HG02763 (cell line): ENCODE results near the gene CDC42BPB.

Experiments
- ATAC-seq: cut with Tn5 transposase; IDR thresholded peaks from one replicate; pipeline ENCODE4 v1.9.1; 2021; ENCODE audit warnings: mild to moderate bottlenecking, moderate library complexity; ENCODE audit not compliant: unreplicated experiment

CDC42BPB gene

DNA sequence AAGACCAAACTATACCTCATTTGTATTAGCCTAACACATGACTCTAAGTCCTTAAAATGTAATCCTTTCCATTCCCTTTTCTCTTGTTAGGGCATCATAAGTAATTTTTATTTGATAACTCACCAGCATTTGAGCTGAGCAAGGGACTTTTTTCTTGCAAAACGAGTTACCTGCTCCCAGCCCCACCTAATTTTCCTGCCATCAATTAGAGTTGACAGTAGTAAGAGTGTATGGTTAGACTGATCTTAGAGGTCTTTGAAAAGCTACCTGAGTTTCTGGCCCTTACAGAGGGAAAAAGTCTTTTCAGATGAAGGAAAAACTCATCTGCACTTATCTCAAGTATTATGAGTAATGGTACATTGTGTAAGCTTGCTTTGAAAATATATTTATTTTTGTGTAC is 168.6 kb downstream of the CDC42BPB start:
- ATAC-seq, result no peak

DNA sequence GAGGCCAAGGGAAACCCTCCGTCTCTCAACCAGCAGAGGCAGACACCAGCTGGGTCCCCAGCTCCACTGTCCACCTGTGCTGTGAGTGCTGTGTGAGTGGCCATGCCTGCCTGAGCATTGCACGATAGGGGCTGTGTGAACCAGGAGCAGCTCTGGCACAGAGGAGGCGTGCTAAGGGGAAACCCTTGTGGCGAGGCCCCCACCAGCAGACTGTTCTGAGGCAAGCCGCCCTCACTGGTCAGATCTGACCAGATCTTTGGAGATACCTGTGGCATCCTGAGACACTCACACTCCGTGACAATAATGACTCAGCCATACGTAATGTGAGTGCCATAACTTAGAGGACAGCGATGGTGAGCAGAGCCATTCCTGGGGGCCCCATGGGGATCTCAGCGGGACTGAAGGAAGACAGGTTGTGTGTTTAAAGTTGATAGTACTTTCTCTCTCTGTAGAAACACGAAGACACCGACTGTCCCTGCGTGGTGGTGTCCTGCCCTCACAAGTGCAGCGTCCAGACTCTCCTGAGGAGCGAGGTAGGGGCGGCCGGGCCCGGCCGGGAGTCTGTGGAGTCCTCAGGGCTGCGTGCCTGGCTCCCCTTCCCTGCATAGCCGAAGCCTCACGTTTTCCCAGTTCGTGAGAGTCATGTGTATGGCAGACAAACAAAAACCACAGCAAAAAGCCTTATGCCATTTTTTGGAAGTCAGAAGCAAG is 171.5 kb downstream of the CDC42BPB start:
- no peak for ATAC-seq

DNA sequence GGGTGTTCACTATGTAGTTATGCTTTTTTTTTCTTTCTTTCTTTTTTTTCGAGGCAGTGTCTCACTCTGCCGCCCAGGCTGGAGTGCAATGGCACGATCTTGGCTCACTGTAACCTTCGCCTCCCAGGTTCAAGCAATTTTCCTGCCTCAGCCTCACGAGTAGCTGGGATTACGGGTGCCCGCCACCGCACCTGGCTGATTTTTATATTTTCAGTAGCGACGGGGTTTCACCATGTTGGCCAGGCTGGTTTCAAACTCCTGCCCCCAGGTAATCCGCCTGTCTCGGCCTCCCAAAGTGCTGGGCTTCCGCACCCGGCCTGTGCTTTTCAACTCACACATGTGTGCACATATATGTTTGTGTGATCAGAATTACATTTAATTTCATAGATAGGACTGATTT is 173.8 kb downstream of the CDC42BPB start:
- no peak for ATAC-seq

DNA sequence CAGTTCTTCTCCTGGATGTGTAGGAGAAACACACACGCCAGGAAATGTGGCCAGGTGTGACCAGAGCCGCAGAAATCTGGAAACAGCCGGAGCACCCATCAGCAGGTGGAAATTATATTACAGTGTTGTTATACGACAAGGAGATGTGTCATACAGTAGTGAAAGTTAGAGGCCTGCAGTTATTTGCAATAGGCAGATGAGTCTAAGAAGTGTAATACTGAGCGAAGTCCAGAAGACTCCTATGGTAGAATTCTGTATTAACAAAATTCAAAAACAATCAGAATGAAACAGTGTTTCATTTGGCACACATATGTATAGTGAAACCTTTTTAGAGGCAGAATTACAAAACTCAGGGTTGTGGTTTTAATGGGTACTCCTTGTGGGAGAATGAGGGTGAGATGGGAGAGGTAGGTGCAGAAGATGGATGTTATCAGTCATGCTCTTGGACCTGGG is 174.2 kb downstream of the CDC42BPB start:
- ATAC-seq, result no peak
